IMR-90 (cell line): ENCODE measurements around the gene RNU1-3. TPM values are rescaled to one million over a fixed set of nuclear protein-coding genes. Genes with fewer than 3 reads are reported as not detected.
A peak's percentile ranks its signal among the peaks of the same experiment; 100 is the strongest.
"Not testable (repeated sequence)": the region's sequence is repeated elsewhere in the genome, so short reads cannot be mapped to it uniquely, and the experiment has no call there.

Source experiments
- ATAC-seq: fragments of 200-7000 bp; cut with Tn5 transposase; 2 replicates; pipeline ENCODE4 v1.9.1; 2020; ENCODE audit warnings: low read depth, mild to moderate bottlenecking, moderate library complexity
- BruUV-seq: library from RNA; stranded (reverse); fragments of 400-500 nt; replicated peaks from 2 replicates; lab custom pipeline; 2021; lab: Mats Ljungman, UMichigan
- CTCF ChIA-PET: fragments of 300-600 bp; formaldehyde crosslinking; extraction: SDS; loops from one replicate; lab custom pipeline; 2021; ENCODE audit warnings: antibody characterized with exemption; lab: Yijun Ruan, JAX
- POLR2A ChIA-PET: fragments of 300-600 bp; sonication (Branson Sonifier 250); formaldehyde crosslinking; loops from one replicate; lab custom pipeline; 2022; ENCODE audit warnings: antibody characterized with exemption; ENCODE audit not compliant: unreplicated experiment; lab: Charles Lee
- DNase-seq: peaks from one replicate; pipeline ENCODE4 v3.0.0; 2013
- H2AFZ ChIP-seq: replicated peaks from 2 replicates; pipeline ENCODE3; 2013; ENCODE audit warnings: low read length, mild to moderate bottlenecking; ENCODE audit not compliant: poor library complexity
- H2AK5ac ChIP-seq: 2 replicates; pipeline ENCODE4 v1.6.1; 2013; ENCODE audit warnings: low read depth, low read length, inconsistent platforms
- H2AK9ac ChIP-seq: replicated peaks from 2 replicates; pipeline ENCODE3; 2013; ENCODE audit warnings: mild to moderate bottlenecking, low read depth, low read length, moderate library complexity; ENCODE audit not compliant: poor library complexity
- H2BK120ac ChIP-seq: 2 replicates; pipeline ENCODE4 v1.6.1; 2013; ENCODE audit warnings: low read depth, low read length, inconsistent platforms
- H2BK15ac ChIP-seq: 3 replicates; pipeline ENCODE4 v1.6.1; 2013; ENCODE audit warnings: low read depth, low read length, inconsistent platforms
- H2BK20ac ChIP-seq: 2 replicates; pipeline ENCODE4 v1.6.1; 2013; ENCODE audit warnings: low read depth, mild to moderate bottlenecking, inconsistent platforms, low read length, moderate library complexity
- H2BK5ac ChIP-seq: 2 replicates; pipeline ENCODE4 v1.6.1; 2013; ENCODE audit warnings: mild to moderate bottlenecking, low read depth, low read length, inconsistent platforms; ENCODE audit not compliant: poor library complexity, severe bottlenecking
- H3K14ac ChIP-seq: replicated peaks from 2 replicates; pipeline ENCODE4 v1.6.1; 2013; ENCODE audit warnings: low read depth, low read length, inconsistent platforms
- H3K18ac ChIP-seq: 2 replicates; pipeline ENCODE4 v1.6.1; 2013; ENCODE audit warnings: low read depth, low read length, control low read depth
- H3K23ac ChIP-seq: 2 replicates; pipeline ENCODE4 v1.6.1; 2013; ENCODE audit warnings: low read depth, low read length, inconsistent platforms
- H3K27ac ChIP-seq: 2 replicates; pipeline ENCODE4 v1.5.1; 2013; ENCODE audit warnings: mild to moderate bottlenecking, control low read depth, low read length; ENCODE audit not compliant: insufficient read depth
- H3K27me3 ChIP-seq: 2 replicates; pipeline ENCODE4 v1.6.1; 2013; ENCODE audit warnings: low read length; ENCODE audit not compliant: control insufficient read depth, insufficient read depth
- H3K36me3 ChIP-seq: 2 replicates; pipeline ENCODE4 v1.6.1; 2013; ENCODE audit warnings: low read length, mixed read lengths; ENCODE audit not compliant: control insufficient read depth, insufficient read depth
- H3K4ac ChIP-seq: 2 replicates; pipeline ENCODE4 v1.6.1; 2013; ENCODE audit warnings: low read depth, low read length, inconsistent platforms
- H3K4me1 ChIP-seq: 2 replicates; pipeline ENCODE4 v1.6.1; 2013; ENCODE audit warnings: low read length, mixed read lengths; ENCODE audit not compliant: control insufficient read depth, insufficient read depth
- H3K4me2 ChIP-seq: 2 replicates; pipeline ENCODE4 v1.6.1; 2013; ENCODE audit warnings: low read depth, mild to moderate bottlenecking, control low read depth, low read length, moderate library complexity
- H3K4me3 ChIP-seq: 2 replicates; pipeline ENCODE4 v1.5.1; 2013; ENCODE audit warnings: low read depth, mild to moderate bottlenecking, control low read depth, low read length, moderate library complexity; ENCODE audit not compliant: insufficient read depth
- H3K56ac ChIP-seq: 2 replicates; pipeline ENCODE4 v1.6.1; 2013; ENCODE audit warnings: low read length, inconsistent platforms; ENCODE audit not compliant: insufficient read depth; ENCODE audit errors: extremely low read depth
- H3K79me1 ChIP-seq, 2 experiments: 2 replicates each; pipeline ENCODE4 v1.6.1; 2013; ENCODE audit warnings: low read length in 2 of 2, inconsistent platforms in 1 of 2, low read depth in 1 of 2
- H3K9ac ChIP-seq: 2 replicates; pipeline ENCODE4 v1.6.1; 2013; ENCODE audit warnings: low read depth, low read length, control low read depth
- H3K9me1 ChIP-seq: 2 replicates; pipeline ENCODE4 v1.6.1; 2013; ENCODE audit warnings: low read length, inconsistent platforms; ENCODE audit not compliant: insufficient read depth
- H3K9me3 ChIP-seq: 2 replicates; pipeline ENCODE4 v1.6.1; 2013; ENCODE audit warnings: low read length; ENCODE audit not compliant: control insufficient read depth, insufficient read depth
- H4K20me1 ChIP-seq: 2 replicates; pipeline ENCODE4 v1.6.1; 2013; ENCODE audit warnings: low read length, inconsistent platforms; ENCODE audit not compliant: insufficient read depth
- H4K5ac ChIP-seq: 2 replicates; pipeline ENCODE4 v1.6.1; 2013; ENCODE audit warnings: mild to moderate bottlenecking, low read depth, low read length, control low read depth
- H4K8ac ChIP-seq, 2 experiments: 2 replicates each; pipeline ENCODE4 v1.6.1; 2013; ENCODE audit warnings: low read depth in 2 of 2, low read length in 2 of 2, control low read depth in 1 of 2, inconsistent platforms in 1 of 2
- H4K91ac ChIP-seq: 2 replicates; pipeline ENCODE4 v1.6.1; 2013; ENCODE audit warnings: low read depth, low read length, inconsistent platforms; ENCODE audit not compliant: insufficient read depth
- WGBS, 2 experiments: methylation state at CpG; one replicate each; pipeline versions ENCODE4 v1.1.5 to v1.1.7; 2013; ENCODE audit warnings: missing lambda C conversion rate in 2 of 2; ENCODE audit not compliant: insufficient read length in 1 of 2; ENCODE audit errors: extremely low coverage in 2 of 2; 5-methylcytosine and 5-hydroxymethylcytosine counted together
- dilution Hi-C: fragments of 300-500 bp; cut with HindIII; formaldehyde crosslinking; loops from one replicate; pipeline ENCODE4 v1.14.3; 2018; ENCODE audit warnings: low sequenced_read_pairs; ENCODE audit not compliant: unreplicated experiment
- in situ Hi-C: fragments of 300-500 bp; cut with MboI; formaldehyde crosslinking; loops from 3 replicates; pipeline ENCODE4 v1.14.3; 2019; ENCODE audit warnings: low sequenced_read_pairs, inconsistent platforms, mixed read lengths
- intact Hi-C: fragments of 100-400 bp; cut with micrococcal nuclease; formaldehyde crosslinking; loops from 2 replicates; pipeline ENCODE4 v1.10.0; 2022
- polyA plus RNA-seq, 3 experiments: library from polyadenylated mRNA; depleted of rRNA; stranded (reverse); fragments of >200 nt; gene quantifications; 2 replicates each; pipeline ENCODE4 v1.2.3, GENCODE V29; 2012; ENCODE audit warnings: low replicate concordance in 1 of 3
- total RNA-seq: library from RNA; depleted of rRNA; stranded (reverse); fragments of >200 nt; gene quantifications from 2 replicates; pipeline ENCODE4 v1.2.3, GENCODE V29; 2012

RNU1-3 gene
- total and polyA plus RNA-seq, 2 of the 4 experiments (the other 2 are of a cell fraction): under 0.01 TPM; not detected in 1

GRCh38 chr1:16632044-16632850 is 34.5 kb downstream of the RNU1-3 start:
- H3K56ac ChIP-seq, H3K14ac ChIP-seq, H2AK5ac ChIP-seq, H3K4ac ChIP-seq, H4K8ac ChIP-seq, H4K91ac ChIP-seq, H3K4me2 ChIP-seq, H3K9me1 ChIP-seq, H4K5ac ChIP-seq, intact Hi-C loops, BruUV-seq, H2AK9ac ChIP-seq, H3K4me1 ChIP-seq, dilution Hi-C loops, H2BK20ac ChIP-seq, H2BK5ac ChIP-seq, H3K4me3 ChIP-seq, H4K20me1 ChIP-seq, ATAC-seq, in situ Hi-C loops, H3K9me3 ChIP-seq, H3K23ac ChIP-seq, DNase-seq, H3K9ac ChIP-seq, H2BK120ac ChIP-seq, H3K27ac ChIP-seq, H3K27me3 ChIP-seq, H3K18ac ChIP-seq, POLR2A ChIA-PET, H2BK15ac ChIP-seq: not testable (repeated sequence)
- 87% methylated on average over 5 of the region's 14 CpGs; no CpG with 5 or more reads in 1 of the 2 experiments for WGBS, 2 experiments
- H2AFZ ChIP-seq: peak overlapping the region; percentile 8
- peaks cover 39% of the 10 kb centered on the region for H3K36me3 ChIP-seq
- peaks cover 14 to 15% of the 10 kb centered on the region in 2 experiments; a peak in 3 of 4 replicates for H3K79me1 ChIP-seq
- CTCF ChIA-PET: interaction anchor here (1.3 kb wide), 1 partner anchor 12 kb away, joined by 6 read pairs; no protein-coding TSS in a partner anchor
